Ovary (tissue), 9 donors: Measurements from ENCODE around the gene GSTP1. TPM values are rescaled to one million over a fixed set of nuclear protein-coding genes. Genes with fewer than 3 reads are reported as not detected.
"Not testable (repeated sequence)": the region's sequence is repeated elsewhere in the genome, so short reads cannot be mapped to it uniquely, and the experiment has no call there.

Experiments used
- DNase-seq, 5 donors: peaks; one replicate each; pipeline ENCODE4 v3.0.0-alpha.2; 2019 to 2020
- H3K27ac ChIP-seq, 2 donors: fragments of 200-600 bp; one replicate each; pipeline versions ENCODE4 v1.5.1 to v1.8.0; 2019 to 2022
- H3K27me3 ChIP-seq: fragments of 200-600 bp; one replicate; pipeline ENCODE4 v1.8.0; 2022
- H3K36me3 ChIP-seq: fragments of 200-600 bp; sonication (generic); one replicate; pipeline ENCODE4 v1.5.1; 2019
- H3K4me1 ChIP-seq: one replicate; pipeline ENCODE4 v1.8.1; 2013; ENCODE audit warnings: mild to moderate bottlenecking, moderate library complexity; ENCODE audit not compliant: insufficient read depth
- H3K4me3 ChIP-seq: fragments of 200-600 bp; sonication (generic); one replicate; pipeline ENCODE4 v1.5.1; 2017
- H3K9me3 ChIP-seq, 2 donors: fragments of 200-600 bp in 1 of 2; sonication (generic) in 1 of 2; one replicate each; pipeline versions ENCODE4 v1.5.1 to v1.8.1; 2013 to 2019; ENCODE audit warnings: mild to moderate bottlenecking in 1 of 2, moderate library complexity in 1 of 2
- EP300 ChIP-seq: sonication (generic); formaldehyde crosslinking; IDR thresholded peaks from one replicate; pipeline ENCODE4 v1.6.1; 2017; ENCODE audit warnings: antibody characterized with exemption
- POLR2A ChIP-seq: fragments of 450-650 bp; IDR thresholded peaks from one replicate; pipeline ENCODE4 v1.6.1; 2017; ENCODE audit warnings: antibody characterized with exemption, mild to moderate bottlenecking, moderate library complexity
- WGBS, 3 donors: extraction: QIAGEN DNeasy Blood & Tissue Kit in 1 of 3; methylation state at CpG; one replicate each; pipeline versions ENCODE4 v1.1.5 to v1.1.7; 2013 to 2017; 5-methylcytosine and 5-hydroxymethylcytosine counted together
- intact Hi-C, 4 donors: fragments of 100-400 bp; cut with DNase I; formaldehyde crosslinking; loops; one replicate each; pipeline versions ENCODE4 v1.11.0 to v1.15.1; 2022 to 2023
- polyA plus RNA-seq, 2 donors: library from polyadenylated mRNA; stranded (reverse); fragments of 200-250 nt in 1 of 2; fragments of 350-450 nt in 1 of 2; fragmentation: Illumina TruSeq in 1 of 2; extraction: RNeasy Lipid Tissue Mini Kit (QIAGEN cat#74804) in 1 of 2; gene quantifications; one replicate each; pipeline ENCODE4 v1.2.3, GENCODE V29; 2013 to 2014
- total RNA-seq, 7 donors: library from RNA; depleted of rRNA in 2 of 7; stranded (reverse); fragments of >200 nt in 2 of 7; fragmentation: NEBNext Ultra II Directional in 3 of 7; extraction: Animal tissue kit (Norgen Biotek cat#: 25700) in 3 of 7; gene quantifications; one replicate each; pipeline versions ENCODE4 v1.1.0 to v1.2.4, GENCODE V29; 2016 to 2023
- TF ChIP-seq, protein P1 (sequence below), 3 donors: fragments of 450-650 bp in 2 of 3; fragments of 200-600 bp in 1 of 3; IDR thresholded peaks; one replicate each; pipeline versions ENCODE4 v1.5.1 to v1.8.0; 2016 to 2022; ENCODE audit warnings: antibody characterized with exemption in 3 of 3, mild to moderate bottlenecking in 1 of 3
- donor health status: DM: no; HTN: no; CAD: no; lungs with moderate emphysema.
- donor health status: DM: no; HTN: no; CAD: no.
- donor health status: Bipolar disorder and iron deficiency.
- donor health status: DM: yes; HTN: yes; CAD: no.
- donor health status: DM: no; HTN: no; CAD: no.
- donor health status: DM: yes; HTN: yes; CAD: no.

GSTP1 gene
- total and polyA plus RNA-seq, 9 donors, result 189 to 1,321 (median 459) TPM

DNA sequence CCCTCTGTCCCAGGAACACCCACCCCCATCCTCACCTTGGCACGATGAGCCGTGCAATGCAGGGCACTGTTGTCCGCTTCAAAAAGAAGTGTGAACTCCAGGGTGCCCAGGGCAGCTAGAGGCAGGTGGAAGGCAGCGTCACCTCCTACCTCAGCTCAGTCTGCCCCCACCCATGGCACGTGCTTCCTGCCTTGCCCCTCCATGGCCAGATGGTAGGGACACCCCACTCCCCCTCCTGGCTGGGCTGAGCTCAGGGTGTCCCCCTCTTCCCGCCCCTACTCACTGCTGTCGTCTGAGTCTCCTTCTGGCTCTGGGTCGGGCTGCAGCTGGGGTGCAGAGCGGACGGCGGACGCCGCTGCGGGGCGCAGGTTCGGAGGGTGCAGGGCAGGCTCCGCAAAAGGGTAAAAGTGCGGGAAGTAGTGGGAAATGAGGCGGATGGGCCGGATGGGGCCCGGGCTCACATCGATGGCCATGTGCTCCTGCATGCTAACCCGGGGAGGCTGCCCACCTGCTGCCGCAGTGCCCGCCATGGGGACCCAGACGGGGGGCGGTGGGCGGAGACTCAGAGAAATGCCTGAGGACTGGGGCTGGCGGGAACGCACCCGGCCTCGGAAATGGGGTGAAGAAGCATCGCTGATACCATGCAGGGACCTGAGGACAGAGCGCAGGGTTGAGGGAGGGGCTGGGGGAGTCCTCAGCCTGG is 32.3 kb downstream of the GSTP1 start:
- H3K36me3 ChIP-seq, result no peaks in the 10 kb centered on the region
- intact Hi-C loops, result no loop called here
- no peaks in the 10 kb centered on the region for H3K4me1 ChIP-seq
- H3K27ac ChIP-seq, result no peak overlapping the region
- 15 to 47% (median 34%) methylated on average over 32 to 34 of the region's 34 CpGs for WGBS, 3 donors
- H3K27me3 ChIP-seq, result no peaks in the 10 kb centered on the region
- no peaks in the 10 kb centered on the region for H3K9me3 ChIP-seq
- no peak overlapping the region for H3K4me3 ChIP-seq
- DNase-seq, result no peak
- TF ChIP-seq, protein P1, sequence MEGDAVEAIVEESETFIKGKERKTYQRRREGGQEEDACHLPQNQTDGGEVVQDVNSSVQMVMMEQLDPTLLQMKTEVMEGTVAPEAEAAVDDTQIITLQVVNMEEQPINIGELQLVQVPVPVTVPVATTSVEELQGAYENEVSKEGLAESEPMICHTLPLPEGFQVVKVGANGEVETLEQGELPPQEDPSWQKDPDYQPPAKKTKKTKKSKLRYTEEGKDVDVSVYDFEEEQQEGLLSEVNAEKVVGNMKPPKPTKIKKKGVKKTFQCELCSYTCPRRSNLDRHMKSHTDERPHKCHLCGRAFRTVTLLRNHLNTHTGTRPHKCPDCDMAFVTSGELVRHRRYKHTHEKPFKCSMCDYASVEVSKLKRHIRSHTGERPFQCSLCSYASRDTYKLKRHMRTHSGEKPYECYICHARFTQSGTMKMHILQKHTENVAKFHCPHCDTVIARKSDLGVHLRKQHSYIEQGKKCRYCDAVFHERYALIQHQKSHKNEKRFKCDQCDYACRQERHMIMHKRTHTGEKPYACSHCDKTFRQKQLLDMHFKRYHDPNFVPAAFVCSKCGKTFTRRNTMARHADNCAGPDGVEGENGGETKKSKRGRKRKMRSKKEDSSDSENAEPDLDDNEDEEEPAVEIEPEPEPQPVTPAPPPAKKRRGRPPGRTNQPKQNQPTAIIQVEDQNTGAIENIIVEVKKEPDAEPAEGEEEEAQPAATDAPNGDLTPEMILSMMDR (IDR thresholded peaks at IDR 0.05), result no peak
- TF ChIP-seq EP300 (no peak), POLR2A (no peak)

GRCh38 chr11:67616431-67617242 is 33.0 kb downstream of the GSTP1 start:
- Histone ChIP-seq H3K27me3 (no peaks in the 10 kb centered on the region), H3K27ac (no peak overlapping the region), H3K36me3 (no peaks in the 10 kb centered on the region), H3K4me3 (no peak overlapping the region), H3K9me3 (no peaks in the 10 kb centered on the region), H3K4me1 (no peaks in the 10 kb centered on the region)
- no peak for TF ChIP-seq EP300
- TF ChIP-seq POLR2A, result no peak
- TF ChIP-seq, protein P1 (IDR thresholded peaks at IDR 0.05), result no peak
- no peak for DNase-seq
- 16 to 23% (median 18%) methylated on average over 10 to 11 of the region's 11 CpGs for WGBS, 3 donors
- intact Hi-C loops, result no loop called here

GRCh38 chr11:67617243-67617953 is 33.8 kb downstream of the GSTP1 start:
- Histone ChIP-seq H3K4me3 (no peak overlapping the region), H3K27me3 (no peaks in the 10 kb centered on the region), H3K27ac (no peak overlapping the region), H3K9me3 (no peaks in the 10 kb centered on the region), H3K36me3 (no peaks in the 10 kb centered on the region), H3K4me1 (no peaks in the 10 kb centered on the region)
- intact Hi-C loops, result no loop called here
- DNase-seq, result no peak
- 59 to 68% (median 62%) methylated on average over 7 of the region's 7 CpGs for WGBS, 3 donors
- TF ChIP-seq EP300, result no peak

DNA sequence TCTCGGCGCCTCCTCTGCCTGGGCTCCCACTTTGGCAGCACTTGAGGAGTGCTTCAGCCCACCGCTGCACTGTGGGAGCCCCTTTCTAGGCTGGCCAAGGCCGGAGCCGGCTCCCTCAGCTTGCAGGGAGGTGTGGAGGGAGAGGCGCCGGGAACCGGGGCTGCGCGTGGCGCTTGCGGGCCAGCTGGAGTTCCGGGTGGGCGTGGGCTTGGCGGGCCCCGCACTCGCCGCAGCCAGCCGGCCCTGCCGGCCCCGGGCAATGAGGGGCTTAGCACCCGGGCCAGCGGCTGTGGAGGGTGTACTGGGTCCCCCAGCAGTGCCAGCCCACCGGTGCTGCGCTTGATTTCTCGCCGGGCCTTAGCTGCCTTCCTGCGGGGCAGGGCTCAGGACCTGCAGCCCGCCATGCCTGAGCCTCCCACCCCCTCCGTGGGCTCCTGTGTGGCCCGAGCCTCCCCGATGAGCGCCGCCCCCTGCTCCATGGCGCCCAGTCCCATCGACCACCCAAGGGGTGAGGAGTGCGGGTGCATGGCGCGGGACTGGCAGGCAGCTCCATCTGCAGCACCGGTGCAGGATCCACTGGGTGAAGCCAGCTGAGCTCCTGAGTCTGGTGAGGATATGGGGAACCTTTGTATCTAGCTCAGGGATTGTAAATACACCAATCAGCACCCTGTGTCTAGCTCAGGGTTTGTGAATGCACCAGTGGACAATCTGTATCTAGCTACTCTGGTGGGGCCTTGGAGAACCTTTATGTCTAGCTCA is 35.5 kb downstream of the GSTP1 start:
- H3K9me3 ChIP-seq, H3K4me3 ChIP-seq, H3K27me3 ChIP-seq, H3K36me3 ChIP-seq, H3K4me1 ChIP-seq, H3K27ac ChIP-seq, intact Hi-C loops: not testable (repeated sequence)
- DNase-seq, result peak in 1 of 5 donors; percentile 16
- WGBS, 3 donors, result 89 to 93% (median 92%) methylated on average over 33 to 40 of the region's 40 CpGs

DNA sequence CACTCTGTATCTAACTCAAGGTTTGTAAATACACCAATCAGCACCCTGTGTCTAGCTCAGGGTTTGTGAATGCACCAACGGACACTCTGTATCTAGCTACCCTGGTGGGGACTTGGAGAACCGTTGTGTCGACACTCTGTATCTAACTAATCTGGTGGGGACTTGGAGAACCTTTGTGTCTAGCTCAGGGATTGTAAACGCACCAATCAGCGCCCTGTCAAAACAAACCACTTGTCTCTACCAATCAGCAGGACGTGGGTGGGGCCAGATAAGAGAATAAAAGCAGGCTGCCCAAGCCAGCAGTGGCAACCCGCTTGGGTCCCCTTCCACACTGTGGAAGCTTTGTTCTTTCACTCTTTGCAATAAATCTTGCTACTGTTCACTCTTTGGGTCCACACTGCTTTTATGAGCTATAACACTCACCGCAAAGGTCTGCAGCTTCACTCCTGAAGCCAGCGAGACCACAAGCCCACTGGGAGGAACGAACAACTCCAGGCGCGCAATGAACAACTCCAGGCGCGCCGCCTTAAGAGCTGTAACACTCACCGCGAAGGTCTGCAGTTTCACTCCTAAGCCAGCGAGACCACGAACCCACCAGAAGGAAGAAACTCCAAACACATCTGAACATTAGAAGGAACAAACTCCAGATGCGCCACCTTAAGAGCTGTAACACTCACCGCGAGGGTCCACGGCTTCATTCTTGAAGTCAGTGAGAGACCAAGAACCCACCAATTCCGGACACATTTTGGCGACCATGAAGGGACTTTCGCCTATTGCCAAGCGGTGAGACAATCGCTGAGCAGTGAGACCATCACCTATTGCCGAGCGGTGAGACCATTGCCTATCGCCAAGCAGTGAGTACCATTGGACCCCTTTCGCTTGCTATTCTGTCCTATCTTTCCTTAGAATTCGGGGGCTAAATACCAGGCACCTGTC is 36.3 kb downstream of the GSTP1 start:
- H3K27me3 ChIP-seq, H3K27ac ChIP-seq, DNase-seq, H3K9me3 ChIP-seq, H3K36me3 ChIP-seq, intact Hi-C loops, H3K4me3 ChIP-seq, H3K4me1 ChIP-seq: not testable (repeated sequence)
- 88 to 95% (median 94%) methylated on average over 33 of the region's 33 CpGs for WGBS, 3 donors

- H3K36me3 ChIP-seq, intact Hi-C loops, H3K4me3 ChIP-seq, H3K4me1 ChIP-seq, H3K27ac ChIP-seq, H3K9me3 ChIP-seq, H3K27me3 ChIP-seq, DNase-seq: not testable (repeated sequence)
- WGBS, 3 donors, result 78 to 90% (median 83%) methylated on average over 13 of the region's 13 CpGs
These were observed 37.0 kb downstream of the GSTP1 start for GRCh38 chr11:67620621-67621020.

DNA sequence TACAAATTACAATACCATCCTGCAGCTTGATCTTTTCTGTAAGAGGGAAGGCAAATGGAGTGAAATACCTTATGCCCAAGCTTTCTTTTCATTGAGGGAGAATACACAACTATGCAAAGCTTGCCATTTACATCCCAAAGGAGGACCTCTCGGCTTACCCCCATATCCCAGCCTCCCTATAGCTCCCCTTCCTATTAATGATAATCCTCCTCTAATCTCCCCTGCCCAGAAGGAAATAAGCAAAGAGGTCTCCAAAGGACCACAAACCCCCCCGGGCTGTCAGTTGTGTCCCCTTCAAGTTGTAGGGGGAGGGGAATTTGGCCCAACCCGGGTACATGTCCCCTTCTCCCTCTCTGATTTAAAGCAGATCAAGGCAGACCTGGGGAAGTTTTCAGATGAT is 38.3 kb downstream of the GSTP1 start:
- H3K4me1 ChIP-seq, H3K27me3 ChIP-seq, H3K27ac ChIP-seq, H3K36me3 ChIP-seq, H3K9me3 ChIP-seq, H3K4me3 ChIP-seq, intact Hi-C loops, DNase-seq: not testable (repeated sequence)
- 45 to 60% (median 50%) methylated on average over 3 of the region's 3 CpGs for WGBS, 3 donors

GRCh38 chr11:67622905-67623304 is 39.3 kb downstream of the GSTP1 start:
- intact Hi-C loops, DNase-seq, H3K4me1 ChIP-seq, H3K9me3 ChIP-seq, H3K4me3 ChIP-seq, H3K27me3 ChIP-seq, H3K36me3 ChIP-seq, H3K27ac ChIP-seq: not testable (repeated sequence)
- 64 to 73% (median 71%) methylated on average over 6 to 7 of the region's 7 CpGs for WGBS, 3 donors
